ENCODE measurements around the gene MCHR1. TPM values are rescaled to one million over a fixed set of nuclear protein-coding genes. Genes with fewer than 3 reads are reported as not detected.

MCHR1 gene
- polyA plus RNA-seq, 1 donor (not counting 4 experiments of a cell fraction or from before 2014, with no cell fraction given): 0.12 TPM

- Histone ChIP-seq H3K9me3 (ENCODE audit: control insufficient read depth, low read depth, low read length) (no peaks in the 10 kb centered on the region), H2AFZ (ENCODE audit: control insufficient read depth, low read length) (no peak overlapping the region), H3K79me2 (ENCODE audit: control insufficient read depth, insufficient read depth, low read length) (no peaks in the 10 kb centered on the region), H3K36me3 (ENCODE audit: control insufficient read depth in 2 of 2, extremely low read depth in 1 of 2, insufficient read depth in 2 of 2, low read length in 2 of 2) (no peaks in the 10 kb centered on the region), H3K4me3 (ENCODE audit: control insufficient read depth in 2 of 3, extremely low read depth in 1 of 3, insufficient read depth in 2 of 3, low read depth in 1 of 3, low read length in 3 of 3) (no peak overlapping the region), H4K20me1 (ENCODE audit: control insufficient read depth, extremely low read depth, insufficient read depth, low read length) (no peaks in the 10 kb centered on the region), H3K9me1 (ENCODE audit: control insufficient read depth, extremely low read depth, insufficient read depth, low read length) (no peaks in the 10 kb centered on the region), H3K27me3 (ENCODE audit: control insufficient read depth, extremely low read depth, insufficient read depth, low read length) (no peaks in the 10 kb centered on the region), H3K27ac (ENCODE audit: control insufficient read depth, insufficient read depth, low read length) (no peak overlapping the region), H3K4me2 (ENCODE audit: control insufficient read depth, extremely low read depth, insufficient read depth, low read depth, low read length) (no peak overlapping the region), H3K9ac (ENCODE audit: control insufficient read depth, extremely low read depth, insufficient read depth, low read length) (no peak overlapping the region), H3K4me1 (ENCODE audit: control insufficient read depth, extremely low read depth, insufficient read depth, low read length) (peaks cover 23% of the 10 kb centered on the region)
- DNase-seq (ENCODE audit: low read depth, low spot score): no peak
- FAIRE-seq: no peak
- dilution Hi-C loops (cut with MboI; ENCODE audit: extremely low pct_ligation_motif_present, low sequenced_read_pairs): no loop called here
- TF ChIP-seq CTCF (optimal IDR thresholded peaks at IDR 0.05 in 1 of 3, IDR thresholded peaks at IDR 0.05 in 1 of 3, conservative IDR thresholded peaks at IDR 0.05 in 1 of 3; ENCODE audit: extremely low read depth in 1 of 3, insufficient read depth in 2 of 3, low read length in 3 of 3) (no peak), EZH2 (IDR thresholded peaks at IDR 0.05; ENCODE audit: low read length) (no peak)
Observed at GRCh38 chr22:40723396-40723933, 44.2 kb downstream of the MCHR1 start.

- no peaks in the 10 kb centered on the region for H3K9me1 ChIP-seq (ENCODE audit: control insufficient read depth, extremely low read depth, insufficient read depth, low read length)
- no peaks in the 10 kb centered on the region for H3K79me2 ChIP-seq (ENCODE audit: control insufficient read depth, insufficient read depth, low read length)
- dilution Hi-C loops (cut with MboI; ENCODE audit: extremely low pct_ligation_motif_present, low sequenced_read_pairs): no loop called here
- H3K4me1 ChIP-seq (ENCODE audit: control insufficient read depth, extremely low read depth, insufficient read depth, low read length): peaks cover 22% of the 10 kb centered on the region
- H3K4me3 ChIP-seq (ENCODE audit: control insufficient read depth in 2 of 3, extremely low read depth in 1 of 3, insufficient read depth in 2 of 3, low read depth in 1 of 3, low read length in 3 of 3): no peak overlapping the region
- H3K27ac ChIP-seq (ENCODE audit: control insufficient read depth, insufficient read depth, low read length): no peak overlapping the region
- FAIRE-seq: no peak
- H3K27me3 ChIP-seq (ENCODE audit: control insufficient read depth, extremely low read depth, insufficient read depth, low read length): no peaks in the 10 kb centered on the region
- no peaks in the 10 kb centered on the region for H4K20me1 ChIP-seq (ENCODE audit: control insufficient read depth, extremely low read depth, insufficient read depth, low read length)
- no peak overlapping the region for H3K9ac ChIP-seq (ENCODE audit: control insufficient read depth, extremely low read depth, insufficient read depth, low read length)
- H3K4me2 ChIP-seq (ENCODE audit: control insufficient read depth, extremely low read depth, insufficient read depth, low read depth, low read length): peak overlapping the region; percentile 0
- H2AFZ ChIP-seq (ENCODE audit: control insufficient read depth, low read length): no peak overlapping the region
- H3K36me3 ChIP-seq (ENCODE audit: control insufficient read depth in 2 of 2, extremely low read depth in 1 of 2, insufficient read depth in 2 of 2, low read length in 2 of 2): no peaks in the 10 kb centered on the region
- DNase-seq (ENCODE audit: low read depth, low spot score): no peak
- H3K9me3 ChIP-seq (ENCODE audit: control insufficient read depth, low read depth, low read length): no peaks in the 10 kb centered on the region
- TF ChIP-seq CTCF (optimal IDR thresholded peaks at IDR 0.05 in 1 of 3, IDR thresholded peaks at IDR 0.05 in 1 of 3, conservative IDR thresholded peaks at IDR 0.05 in 1 of 3; ENCODE audit: extremely low read depth in 1 of 3, insufficient read depth in 2 of 3, low read length in 3 of 3) (no peak), EZH2 (IDR thresholded peaks at IDR 0.05; ENCODE audit: low read length) (no peak)
Observed at GRCh38 chr22:40726514-40726913, 47.2 kb downstream of the MCHR1 start.

Data from keratinocyte (primary cell).